Upper lobe of left lung (tissue), 4 donors: Measurements from ENCODE around the gene BICDL2.

ENCODE experiments used
- EP300 ChIP-seq, 4 donors: sonication (generic); formaldehyde crosslinking; IDR thresholded peaks; one replicate each; pipeline ENCODE4 v1.5.1; 2017; ENCODE audit warnings: antibody characterized with exemption in 4 of 4, control low read depth in 2 of 4
- POLR2A ChIP-seq, 4 donors: fragments of 450-650 bp; IDR thresholded peaks; one replicate each; pipeline ENCODE4 v1.5.1; 2016 to 2017; ENCODE audit warnings: antibody characterized with exemption in 4 of 4, mild to moderate bottlenecking in 2 of 4
- POLR2AphosphoS5 ChIP-seq, 2 donors: sonication (generic); formaldehyde crosslinking; IDR thresholded peaks; one replicate each; pipeline ENCODE4 v1.5.1; 2017; ENCODE audit warnings: antibody characterized with exemption in 2 of 2
- TF ChIP-seq, protein P1 (sequence below), 6 experiments: fragments of 450-650 bp in 4 of 6; fragments of 200-600 bp in 2 of 6; sonication (generic) in 2 of 6; IDR thresholded peaks; one replicate each; pipeline ENCODE4 v1.5.1; 2016 to 2019; ENCODE audit warnings: antibody characterized with exemption in 6 of 6

GRCh38 chr16:3076577-3076976, 39.8 kb upstream of the BICDL2 start:
- TF ChIP-seq, protein P1, sequence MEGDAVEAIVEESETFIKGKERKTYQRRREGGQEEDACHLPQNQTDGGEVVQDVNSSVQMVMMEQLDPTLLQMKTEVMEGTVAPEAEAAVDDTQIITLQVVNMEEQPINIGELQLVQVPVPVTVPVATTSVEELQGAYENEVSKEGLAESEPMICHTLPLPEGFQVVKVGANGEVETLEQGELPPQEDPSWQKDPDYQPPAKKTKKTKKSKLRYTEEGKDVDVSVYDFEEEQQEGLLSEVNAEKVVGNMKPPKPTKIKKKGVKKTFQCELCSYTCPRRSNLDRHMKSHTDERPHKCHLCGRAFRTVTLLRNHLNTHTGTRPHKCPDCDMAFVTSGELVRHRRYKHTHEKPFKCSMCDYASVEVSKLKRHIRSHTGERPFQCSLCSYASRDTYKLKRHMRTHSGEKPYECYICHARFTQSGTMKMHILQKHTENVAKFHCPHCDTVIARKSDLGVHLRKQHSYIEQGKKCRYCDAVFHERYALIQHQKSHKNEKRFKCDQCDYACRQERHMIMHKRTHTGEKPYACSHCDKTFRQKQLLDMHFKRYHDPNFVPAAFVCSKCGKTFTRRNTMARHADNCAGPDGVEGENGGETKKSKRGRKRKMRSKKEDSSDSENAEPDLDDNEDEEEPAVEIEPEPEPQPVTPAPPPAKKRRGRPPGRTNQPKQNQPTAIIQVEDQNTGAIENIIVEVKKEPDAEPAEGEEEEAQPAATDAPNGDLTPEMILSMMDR (IDR thresholded peaks at IDR 0.05), result no peak
- TF ChIP-seq EP300 (IDR thresholded peaks at IDR 0.05), result no peak
- TF ChIP-seq POLR2A (IDR thresholded peaks at IDR 0.05), result no peak
- no peak for TF ChIP-seq POLR2AphosphoS5 (IDR thresholded peaks at IDR 0.05)
